ENCODE measurements around the gene JCHAIN. TPM values are rescaled to one million over a fixed set of nuclear protein-coding genes. Genes with fewer than 3 reads are reported as not detected.
"Not testable (repeated sequence)": the region's sequence is repeated elsewhere in the genome, so short reads cannot be mapped to it uniquely, and the experiment has no call there.

The JCHAIN gene
- total RNA-seq, 1 donor: 0.99 TPM

DNA sequence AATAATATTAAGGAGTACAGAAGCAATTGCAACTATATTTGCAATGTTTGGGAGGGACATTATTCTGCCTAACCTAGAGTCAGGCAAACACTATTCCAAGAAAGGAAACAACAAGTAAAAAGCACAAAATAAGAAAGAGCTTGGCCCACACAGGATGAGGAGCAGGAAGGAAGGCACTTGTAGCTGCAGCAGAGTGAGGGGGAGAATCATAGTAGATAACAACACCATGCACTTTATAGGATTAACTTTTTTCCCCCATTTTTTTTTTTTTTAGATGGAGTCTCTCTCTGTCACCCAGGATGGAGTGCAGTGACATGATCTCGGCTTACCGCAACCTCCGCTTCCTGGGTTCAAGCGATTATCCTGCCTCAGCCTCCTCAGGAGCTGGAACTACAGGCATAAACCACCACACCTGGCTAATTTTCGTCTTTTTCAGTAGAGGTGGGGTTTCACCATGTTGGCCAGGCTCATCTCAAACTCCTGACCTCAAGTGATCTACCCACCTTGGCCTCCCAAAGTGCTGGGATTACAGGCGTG, 10.3 kb upstream of the JCHAIN start:
- no peak for DNase-seq (ENCODE audit: low read depth)
- H3K4me3 ChIP-seq (ENCODE audit: low read depth, low read length): no peak overlapping the region
- TF ChIP-seq, protein P1, sequence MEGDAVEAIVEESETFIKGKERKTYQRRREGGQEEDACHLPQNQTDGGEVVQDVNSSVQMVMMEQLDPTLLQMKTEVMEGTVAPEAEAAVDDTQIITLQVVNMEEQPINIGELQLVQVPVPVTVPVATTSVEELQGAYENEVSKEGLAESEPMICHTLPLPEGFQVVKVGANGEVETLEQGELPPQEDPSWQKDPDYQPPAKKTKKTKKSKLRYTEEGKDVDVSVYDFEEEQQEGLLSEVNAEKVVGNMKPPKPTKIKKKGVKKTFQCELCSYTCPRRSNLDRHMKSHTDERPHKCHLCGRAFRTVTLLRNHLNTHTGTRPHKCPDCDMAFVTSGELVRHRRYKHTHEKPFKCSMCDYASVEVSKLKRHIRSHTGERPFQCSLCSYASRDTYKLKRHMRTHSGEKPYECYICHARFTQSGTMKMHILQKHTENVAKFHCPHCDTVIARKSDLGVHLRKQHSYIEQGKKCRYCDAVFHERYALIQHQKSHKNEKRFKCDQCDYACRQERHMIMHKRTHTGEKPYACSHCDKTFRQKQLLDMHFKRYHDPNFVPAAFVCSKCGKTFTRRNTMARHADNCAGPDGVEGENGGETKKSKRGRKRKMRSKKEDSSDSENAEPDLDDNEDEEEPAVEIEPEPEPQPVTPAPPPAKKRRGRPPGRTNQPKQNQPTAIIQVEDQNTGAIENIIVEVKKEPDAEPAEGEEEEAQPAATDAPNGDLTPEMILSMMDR (IDR thresholded peaks at IDR 0.05; ENCODE audit: insufficient read depth, low read length): no peak

DNA sequence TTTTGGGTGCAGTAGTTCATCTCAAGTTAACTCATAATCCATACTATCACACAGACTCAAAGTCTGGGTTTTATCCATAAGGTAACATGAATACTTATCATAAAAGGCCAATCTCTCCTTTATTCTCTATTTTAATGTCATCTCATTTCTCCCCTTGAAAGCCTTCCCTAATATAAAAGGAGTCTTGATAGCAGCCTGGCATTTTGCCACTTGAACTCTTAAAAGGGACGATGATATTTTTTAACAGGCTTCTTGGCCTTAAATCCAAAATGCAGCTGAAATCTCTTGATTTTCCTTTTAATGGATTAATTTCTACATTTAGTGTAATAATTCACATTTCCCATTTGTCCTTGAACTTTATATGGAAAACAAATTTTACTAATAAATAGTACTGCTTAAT, 8.4 kb upstream of the JCHAIN start:
- DNase-seq (ENCODE audit: low read depth): no peak
- TF ChIP-seq, protein P1 (IDR thresholded peaks at IDR 0.05; ENCODE audit: insufficient read depth, low read length): no peak
- no peak overlapping the region for H3K4me3 ChIP-seq (ENCODE audit: low read depth, low read length)

DNA sequence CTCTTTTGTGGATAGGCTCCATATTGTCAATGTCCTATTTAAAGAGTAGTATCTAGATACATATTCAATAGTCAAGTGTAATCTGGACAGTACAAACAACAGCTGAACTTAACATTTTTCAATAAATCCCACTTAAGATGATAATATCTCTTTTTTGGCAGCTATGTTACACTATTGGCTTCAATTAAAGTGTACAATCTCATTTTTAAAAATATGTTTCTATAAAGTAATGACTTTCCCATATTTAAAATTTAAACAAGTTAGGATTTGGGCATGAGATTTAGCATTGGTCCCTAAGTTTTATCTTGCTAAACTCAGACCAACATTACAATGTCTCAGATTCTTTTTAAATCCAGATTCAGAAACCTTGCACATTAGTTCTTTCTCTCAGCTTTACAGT, 7.9 kb upstream of the JCHAIN start:
- no peak for DNase-seq (ENCODE audit: low read depth)
- TF ChIP-seq, protein P1 (IDR thresholded peaks at IDR 0.05; ENCODE audit: insufficient read depth, low read length): no peak
- H3K4me3 ChIP-seq (ENCODE audit: low read depth, low read length): no peak overlapping the region

DNA sequence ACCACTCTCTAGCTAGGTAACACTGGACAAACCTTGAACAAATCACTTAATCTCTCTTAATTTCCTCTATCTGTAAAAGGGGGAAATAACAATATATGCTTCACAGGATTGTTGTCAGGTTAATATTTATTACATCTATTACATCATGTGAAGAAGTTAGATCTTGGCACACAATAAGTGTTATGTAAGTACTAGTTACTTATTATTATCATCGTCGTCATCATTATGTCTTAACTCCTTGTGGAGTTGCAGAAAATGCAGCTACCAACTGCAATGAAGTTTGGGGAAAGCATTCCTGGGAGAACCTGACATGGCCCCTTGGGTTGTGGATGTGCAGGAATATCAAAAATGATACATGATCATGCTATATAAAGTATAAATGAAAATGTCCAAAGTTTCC, 4.8 kb upstream of the JCHAIN start:
- H3K4me3 ChIP-seq (ENCODE audit: low read depth, low read length): no peak overlapping the region
- TF ChIP-seq, protein P1 (IDR thresholded peaks at IDR 0.05; ENCODE audit: insufficient read depth, low read length): no peak
- no peak for DNase-seq (ENCODE audit: low read depth)

DNA sequence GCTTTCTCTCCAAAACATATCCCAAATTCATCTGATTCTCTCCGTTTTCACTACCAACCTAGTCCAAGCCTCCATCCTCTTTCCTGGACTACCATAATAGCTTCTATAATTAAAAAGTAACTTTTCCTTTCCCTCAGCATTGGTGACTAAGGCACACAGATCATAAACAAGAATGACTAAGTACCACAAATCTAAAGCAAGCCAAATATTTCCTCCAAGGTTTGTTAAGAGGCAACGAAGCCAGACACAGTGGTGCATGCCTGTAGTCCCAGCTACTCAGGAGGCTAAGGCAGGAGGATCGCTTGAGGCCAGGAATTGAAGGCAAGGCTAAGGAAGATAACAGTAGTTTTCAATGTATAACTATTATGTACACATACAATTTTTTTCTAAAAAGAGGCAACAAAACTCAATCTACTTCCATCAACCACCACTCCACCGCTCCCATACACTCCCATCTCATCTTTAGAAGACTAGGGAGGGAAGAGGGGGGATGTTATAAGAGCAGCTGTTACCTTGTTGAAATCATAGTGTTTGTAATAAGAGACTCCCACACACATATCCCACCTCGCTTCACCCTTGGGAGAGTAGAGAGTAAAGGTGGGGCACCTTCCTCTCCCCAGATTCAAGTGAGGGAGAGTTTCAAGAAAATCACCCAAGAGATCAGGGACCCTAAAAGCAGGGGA, 4.2 kb upstream of the JCHAIN start:
- TF ChIP-seq, protein P1 (IDR thresholded peaks at IDR 0.05; ENCODE audit: insufficient read depth, low read length): no peak
- DNase-seq (ENCODE audit: low read depth): peak; percentile 27
- no peak overlapping the region for H3K4me3 ChIP-seq (ENCODE audit: low read depth, low read length)

DNA sequence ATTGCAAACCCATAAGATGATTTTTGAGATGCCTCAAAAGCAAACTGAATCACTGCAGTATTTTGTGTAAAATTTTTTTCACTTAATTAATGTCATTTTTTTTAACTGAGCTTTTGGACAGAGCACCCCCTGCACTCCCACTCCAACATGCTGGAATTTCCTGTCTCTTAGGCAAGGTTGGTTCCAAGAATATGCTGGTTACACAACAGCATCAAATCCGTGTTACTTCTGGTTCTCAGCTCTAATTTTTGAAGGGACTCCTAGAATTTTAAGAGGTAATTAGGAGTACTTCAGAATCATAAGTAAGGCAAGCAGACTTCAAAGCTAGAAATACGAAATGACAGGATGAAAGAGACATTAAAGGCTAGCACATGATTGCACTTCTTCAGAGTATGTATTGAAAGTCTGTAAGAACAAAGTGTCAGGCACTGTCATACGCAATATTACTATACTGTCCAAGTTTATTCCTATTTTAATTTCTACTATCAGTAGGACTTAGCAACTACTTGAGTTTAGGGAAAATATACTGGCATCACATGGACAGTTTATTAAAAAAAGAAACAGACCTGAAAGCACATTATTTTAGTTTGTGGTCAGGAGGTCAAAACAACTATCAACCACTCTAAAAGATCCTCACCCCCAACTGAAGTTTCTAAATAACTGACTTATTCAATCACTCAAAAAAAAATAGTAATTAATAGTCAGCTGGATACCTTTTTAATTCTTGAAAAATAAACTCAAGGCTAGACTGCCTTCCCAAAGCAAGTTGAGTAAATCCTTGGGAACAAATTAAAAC, 1.6 kb upstream of the JCHAIN start:
- no peak overlapping the region for H3K4me3 ChIP-seq (ENCODE audit: low read depth, low read length)
- peak; percentile 59 for DNase-seq (ENCODE audit: low read depth)
- TF ChIP-seq, protein P1 (IDR thresholded peaks at IDR 0.05; ENCODE audit: insufficient read depth, low read length): no peak

DNA sequence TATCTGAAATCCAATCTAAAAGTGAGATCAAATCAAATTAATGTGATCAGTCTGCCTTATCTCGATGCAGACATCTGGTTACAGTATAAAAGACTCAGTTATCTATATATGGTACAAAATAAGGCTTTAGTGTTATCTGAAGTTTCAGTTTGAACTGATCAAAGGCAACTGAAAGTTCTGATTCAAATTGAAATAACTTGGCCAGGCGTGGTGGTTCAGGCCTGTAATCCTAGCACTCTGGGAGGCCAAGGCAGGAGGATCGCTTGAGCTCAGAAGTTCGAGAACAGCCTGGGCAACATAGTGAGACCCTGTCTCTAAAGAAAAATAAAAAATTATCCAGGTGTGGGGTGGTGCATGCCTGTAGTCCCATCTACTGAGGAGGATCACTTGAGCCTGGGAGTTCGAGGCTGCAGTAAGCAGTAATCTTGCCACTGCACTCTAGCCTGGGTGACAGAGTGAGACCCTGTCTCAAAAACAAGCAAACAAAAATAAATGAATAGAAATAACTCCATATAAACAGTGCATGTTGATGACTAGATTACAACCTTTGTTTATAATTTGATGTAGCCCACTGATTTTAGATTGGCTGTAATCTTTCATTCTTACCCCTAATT, 4.9 kb downstream of the JCHAIN start:
- H3K4me3 ChIP-seq (ENCODE audit: low read depth, low read length); DNase-seq (ENCODE audit: low read depth): not testable (repeated sequence)

Measured in fibroblast of the aortic adventitia (primary cell).